Measurements from ENCODE around the gene BANP.
"Not testable (repeated sequence)": the region's sequence is repeated elsewhere in the genome, so short reads cannot be mapped to it uniquely, and the experiment has no call there.

BANP gene

GRCh38 chr16:88033003-88033740 lies 81.9 kb downstream of the BANP start:
- not testable (repeated sequence) for DNase-seq (ENCODE audit: low spot score)

GRCh38 chr16:88034770-88035169 lies 83.5 kb downstream of the BANP start:
- no peak for DNase-seq (ENCODE audit: low spot score)

DNA sequence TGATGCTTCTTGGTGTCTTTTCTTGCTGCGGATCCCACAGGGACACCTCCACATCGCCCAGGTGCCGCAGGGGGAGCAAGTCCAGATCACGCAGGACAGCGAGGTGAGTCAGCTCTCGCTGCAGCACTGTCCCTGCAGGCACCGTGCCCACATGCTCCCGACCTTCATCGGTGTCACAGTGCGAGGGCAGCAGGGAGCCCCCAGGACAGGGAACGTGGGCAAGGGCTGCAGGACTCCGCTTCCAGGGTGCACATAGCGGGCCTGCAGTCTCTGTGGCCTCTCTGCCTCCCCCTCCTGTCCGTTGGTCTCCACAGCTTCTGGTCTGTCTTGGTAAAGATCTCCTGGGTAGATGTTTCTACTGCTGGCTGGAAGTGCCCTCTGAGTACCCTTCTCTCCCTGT lies 84.1 kb downstream of the BANP start:
- no peak for DNase-seq (ENCODE audit: low spot score)

- DNase-seq (ENCODE audit: low spot score): not testable (repeated sequence)
Observed at GRCh38 chr16:88035884-88036639, 84.8 kb downstream of the BANP start.

DNA sequence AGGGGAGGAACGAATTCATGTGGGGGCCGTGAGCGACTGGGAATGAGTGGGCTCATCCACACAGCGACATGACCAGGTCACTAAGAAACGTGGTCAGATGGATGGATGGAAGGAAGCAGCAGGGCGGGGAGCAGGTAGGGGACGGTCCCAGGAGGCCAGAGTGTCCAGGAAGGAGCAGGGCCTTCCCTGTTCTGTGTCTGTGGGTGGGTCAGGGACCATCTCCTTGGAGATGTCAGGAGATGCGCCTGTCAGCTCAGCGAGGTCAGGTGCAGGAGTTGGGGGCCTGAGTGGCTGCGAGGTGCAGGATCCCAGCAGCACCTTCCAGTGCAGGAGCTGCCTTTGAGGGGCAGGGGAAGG lies 85.4 kb downstream of the BANP start:
- DNase-seq (ENCODE audit: low spot score): not testable (repeated sequence)

DNA sequence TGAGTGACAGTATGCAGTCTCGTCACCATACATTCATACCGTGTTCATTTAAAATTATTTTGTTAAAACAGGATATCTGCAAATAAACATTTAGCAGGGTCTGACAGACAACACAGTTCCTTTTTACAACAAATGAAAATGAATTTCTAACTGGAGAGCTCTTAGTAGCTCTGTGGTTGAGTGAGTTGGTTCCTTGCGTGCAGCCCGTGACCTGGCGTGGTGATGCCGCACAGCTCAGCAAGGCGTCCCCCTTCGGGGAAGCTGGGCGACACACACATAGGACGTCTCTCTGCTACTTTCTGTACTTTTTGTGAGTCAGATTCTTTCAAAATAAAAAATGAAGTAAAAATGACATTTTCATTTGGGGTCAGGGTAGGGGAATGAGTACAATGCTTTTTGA lies 86.1 kb downstream of the BANP start:
- not testable (repeated sequence) for DNase-seq (ENCODE audit: low spot score)

GRCh38 chr16:88037876-88038525 lies 86.8 kb downstream of the BANP start:
- not testable (repeated sequence) for DNase-seq (ENCODE audit: low spot score)

GRCh38 chr16:88038526-88038908 lies 87.3 kb downstream of the BANP start:
- DNase-seq (ENCODE audit: low spot score): not testable (repeated sequence)

GRCh38 chr16:88039591-88039990 lies 88.4 kb downstream of the BANP start:
- DNase-seq (ENCODE audit: low spot score): no peak

- not testable (repeated sequence) for DNase-seq (ENCODE audit: low spot score)
Observed at GRCh38 chr16:88040196-88040876, 89.1 kb downstream of the BANP start.

- DNase-seq (ENCODE audit: low spot score): not testable (repeated sequence)
Observed at GRCh38 chr16:88040877-88041244, 89.6 kb downstream of the BANP start.

- not testable (repeated sequence) for DNase-seq (ENCODE audit: low spot score)
Observed at GRCh38 chr16:88041506-88041905, 90.3 kb downstream of the BANP start.

- not testable (repeated sequence) for DNase-seq (ENCODE audit: low spot score)
Observed at GRCh38 chr16:88041986-88042562, 90.8 kb downstream of the BANP start.

GRCh38 chr16:88043208-88043910 lies 92.1 kb downstream of the BANP start:
- DNase-seq (ENCODE audit: low spot score): not testable (repeated sequence)

GRCh38 chr16:88044121-88044581 lies 92.9 kb downstream of the BANP start:
- DNase-seq (ENCODE audit: low spot score): not testable (repeated sequence)

DNA sequence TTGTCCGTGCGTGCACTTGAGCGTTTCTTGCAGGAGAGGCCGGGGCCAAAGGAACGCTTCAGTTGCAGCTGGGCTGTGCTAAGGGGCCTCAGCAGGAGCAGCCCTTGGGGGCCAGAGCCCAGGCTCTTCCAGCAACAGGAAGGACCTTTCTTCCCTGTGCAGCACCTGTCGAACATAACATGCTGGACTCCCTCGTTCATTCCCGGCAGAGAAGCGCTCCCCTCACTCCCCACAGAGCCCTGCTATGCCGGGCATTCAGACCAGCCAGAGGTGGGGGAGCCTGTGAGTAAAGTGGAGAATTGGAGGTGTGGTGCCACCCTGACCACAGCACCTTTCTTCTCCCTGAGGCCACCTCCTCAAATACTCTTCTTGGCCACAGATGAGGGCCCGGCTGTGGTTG lies 94.1 kb downstream of the BANP start:
- not testable (repeated sequence) for DNase-seq (ENCODE audit: low spot score)

GRCh38 chr16:88045820-88046303 lies 94.6 kb downstream of the BANP start:
- DNase-seq (ENCODE audit: low spot score): no peak

- DNase-seq (ENCODE audit: low spot score): no peak
Observed at GRCh38 chr16:88047462-88047861, 96.2 kb downstream of the BANP start.

DNA sequence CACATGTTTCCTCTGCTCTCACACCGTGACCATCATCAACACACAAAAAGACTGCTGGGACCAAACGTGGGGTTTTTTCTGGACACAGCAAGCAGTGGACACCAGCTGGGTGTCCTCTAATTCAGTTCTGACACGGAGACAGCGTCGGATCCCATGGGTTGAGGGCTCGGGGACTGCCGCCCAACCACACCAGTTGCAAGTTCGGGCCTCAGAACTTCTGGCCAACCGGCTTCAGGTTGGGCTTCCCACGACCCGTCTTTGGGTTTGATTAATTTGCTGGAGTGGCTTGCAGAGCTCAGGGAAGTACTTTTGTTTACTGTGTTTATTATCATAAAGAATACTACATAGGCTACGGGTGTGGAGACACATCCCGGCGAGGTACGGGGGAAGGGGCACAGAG lies 97.8 kb downstream of the BANP start:
- no peak for DNase-seq (ENCODE audit: low spot score)

GRCh38 chr16:88049561-88050545 lies 98.6 kb downstream of the BANP start:
- DNase-seq (ENCODE audit: low spot score): no peak
